MM.1S (cell line): ENCODE data around the gene USF1.

Source experiments
- CTCF ChIP-seq: fragments of 300-600 bp; sonication (generic); IDR thresholded peaks from 2 replicates; pipeline ENCODE4 v1.5.1; 2016; ENCODE audit warnings: antibody characterized with exemption, low read length, mixed read lengths
- EZH2 ChIP-seq: fragments of 300-600 bp; sonication (generic); optimal IDR thresholded peaks from 2 replicates; pipeline ENCODE3; 2017; ENCODE audit warnings: low read depth, mild to moderate bottlenecking, antibody characterized with exemption, low read length, mixed read lengths
- EZH2phosphoT487 ChIP-seq: fragments of 300-600 bp; sonication (generic); IDR thresholded peaks from 2 replicates; pipeline ENCODE4 v1.6.1; 2018; ENCODE audit warnings: antibody characterized with exemption, low read length

- no peak for TF ChIP-seq CTCF
- TF ChIP-seq EZH2 = no peak
- no peak for TF ChIP-seq EZH2phosphoT487
Observed at GRCh38 chr1:161032409-161032808, 13.4 kb downstream of the USF1 start.
